Tongue (tissue), 3 donors: ENCODE results near the gene ICAM1. TPM values are rescaled to one million over a fixed set of nuclear protein-coding genes. Genes with fewer than 3 reads are reported as not detected.
A peak's percentile ranks its signal among the peaks of the same experiment; 100 is the strongest.

Experiments
- DNase-seq: peaks from one replicate; pipeline ENCODE4 v3.0.0-alpha.2; 2015
- small RNA-seq: library from RNA; depleted of rRNA; stranded (forward); fragments of <200 nt; gene quantifications from one replicate; pipeline ENCODE3, GENCODE V24; 2014; ENCODE audit warnings: low replicate concordance
- total RNA-seq: library from RNA; depleted of rRNA; stranded (reverse); fragments of >200 nt; gene quantifications from one replicate; pipeline ENCODE4 v1.2.3, GENCODE V29; 2014

The ICAM1 gene
- total RNA-seq, 1 donor from 2014 or later: 16.4 TPM

- DNase-seq: no peak
Measured at GRCh38 chr19:10321874-10322835, 51.2 kb downstream of the ICAM1 start.

GRCh38 chr19:10325732-10326131, 54.8 kb downstream of the ICAM1 start:
- no peak for DNase-seq

GRCh38 chr19:10327793-10328192, 56.9 kb downstream of the ICAM1 start:
- no peak for DNase-seq

GRCh38 chr19:10328558-10329429, 57.9 kb downstream of the ICAM1 start:
- DNase-seq: no peak

- no peak for DNase-seq
Measured at GRCh38 chr19:10329555-10329954, 58.6 kb downstream of the ICAM1 start.

- no peak for DNase-seq
Measured at GRCh38 chr19:10332158-10332964, 61.4 kb downstream of the ICAM1 start.

- peak; percentile 99 for DNase-seq
Measured at GRCh38 chr19:10332965-10333757, 62.2 kb downstream of the ICAM1 start, which contains the start of gene RAVER1. Gene RAVER1 (minus strand): TSS chr19:10333529. CDS start chr19:10333507, 22 bp downstream.

GRCh38 chr19:10333758-10334587, 63.1 kb downstream of the ICAM1 start:
- DNase-seq: peak; percentile 9

GRCh38 chr19:10334588-10335351, 63.9 kb downstream of the ICAM1 start:
- peak; percentile 91 for DNase-seq

- no peak for DNase-seq
Measured at GRCh38 chr19:10335352-10335985, 64.5 kb downstream of the ICAM1 start.

Small RNAs within 50 kb of the gene (small RNA-seq; reads per million reads assigned to genes)
- gene AC011511.1 (not detected), gene AC011511.4 (not detected), gene MIR4322 (not detected)

Other genes with a start within 250 kb of the ICAM1 start
- gene SHFL, start 184.8 kb upstream of the ICAM1 start, total RNA-seq: 15.7 TPM
- gene ANGPTL6, start 168.4 kb upstream of the ICAM1 start, total RNA-seq: 7.8 TPM
- 21.7 TPM for gene PPAN, start 164.8 kb upstream of the ICAM1 start, total RNA-seq
- gene P2RY11, start 159.4 kb upstream of the ICAM1 start, total RNA-seq: 2.1 TPM
- gene EIF3G, start 151.2 kb upstream of the ICAM1 start, total RNA-seq: 239 TPM
- gene DNMT1, start 76.2 kb upstream of the ICAM1 start, total RNA-seq: 42.3 TPM
- gene S1PR2, start 39.8 kb upstream of the ICAM1 start, total RNA-seq: 10.8 TPM
- 26.4 TPM for gene MRPL4, start 18.9 kb upstream of the ICAM1 start, total RNA-seq
- gene ICAM4, start 15.8 kb downstream of the ICAM1 start, total RNA-seq: 0.62 TPM
- gene ICAM5, start 18.8 kb downstream of the ICAM1 start, total RNA-seq: not detected
- 1.2 TPM for gene ZGLP1, start 38.7 kb downstream of the ICAM1 start, total RNA-seq
- 9.1 TPM for gene FDX2, start 44.9 kb downstream of the ICAM1 start, total RNA-seq
- gene RAVER1, start 62.4 kb downstream of the ICAM1 start, total RNA-seq: 13.8 TPM
- gene ICAM3, start 68.5 kb downstream of the ICAM1 start, total RNA-seq: 2.7 TPM
- gene TYK2, start 109.5 kb downstream of the ICAM1 start, total RNA-seq: 60.3 TPM
- 138 TPM for gene CDC37, start 132.4 kb downstream of the ICAM1 start, total RNA-seq
- 4.7 TPM for gene PDE4A, start 149.4 kb downstream of the ICAM1 start, total RNA-seq
- gene KEAP1, start 232.2 kb downstream of the ICAM1 start, total RNA-seq: 67.5 TPM
- gene S1PR5, start 246.3 kb downstream of the ICAM1 start, total RNA-seq: 2.7 TPM